Upper lobe of left lung (tissue), 6 donors: ENCODE data around the gene ZNF385B. TPM values are rescaled to one million over a fixed set of nuclear protein-coding genes. Genes with fewer than 3 reads are reported as not detected.

ENCODE experiments used
- ATAC-seq, 2 donors: fragments of 200-7000 bp; cut with Tn5 transposase; one replicate each; pipeline ENCODE4 v1.9.1; 2022; ENCODE audit warnings: mild to moderate bottlenecking in 2 of 2, moderate library complexity in 2 of 2; ENCODE audit not compliant: low FRiP score in 2 of 2
- DNase-seq, 2 donors: peaks; one replicate each; pipeline ENCODE4 v3.0.0-alpha.2; 2019 to 2020
- H3K27ac ChIP-seq, 4 donors: fragments of 200-600 bp; sonication (generic); one replicate each; pipeline ENCODE4 v1.5.1; 2016 to 2019
- H3K27me3 ChIP-seq, 4 donors: fragments of 200-600 bp; sonication (generic); one replicate each; pipeline ENCODE4 v1.5.1; 2017 to 2019
- H3K36me3 ChIP-seq, 4 donors: fragments of 200-600 bp; sonication (generic); one replicate each; pipeline ENCODE4 v1.5.1; 2016 to 2019
- H3K4me1 ChIP-seq, 4 donors: fragments of 200-600 bp; sonication (generic); one replicate each; pipeline ENCODE4 v1.5.1; 2018 to 2019
- H3K4me3 ChIP-seq, 4 donors: fragments of 200-600 bp; sonication (generic); one replicate each; pipeline ENCODE4 v1.5.1; 2017 to 2019; ENCODE audit warnings: mild to moderate bottlenecking in 2 of 4, moderate library complexity in 1 of 4
- H3K9me3 ChIP-seq, 4 donors: fragments of 200-600 bp; sonication (generic); one replicate each; pipeline ENCODE4 v1.5.1; 2018 to 2019
- EP300 ChIP-seq, 4 donors: sonication (generic); formaldehyde crosslinking; IDR thresholded peaks; one replicate each; pipeline ENCODE4 v1.5.1; 2017; ENCODE audit warnings: antibody characterized with exemption in 4 of 4, control low read depth in 2 of 4
- POLR2A ChIP-seq, 4 donors: fragments of 450-650 bp; IDR thresholded peaks; one replicate each; pipeline ENCODE4 v1.5.1; 2016 to 2017; ENCODE audit warnings: antibody characterized with exemption in 4 of 4, mild to moderate bottlenecking in 2 of 4
- POLR2AphosphoS5 ChIP-seq, 2 donors: sonication (generic); formaldehyde crosslinking; IDR thresholded peaks; one replicate each; pipeline ENCODE4 v1.5.1; 2017; ENCODE audit warnings: antibody characterized with exemption in 2 of 2
- WGBS, 2 donors: methylation state at CpG; one replicate each; pipeline ENCODE4 v1.1.5; 2017 to 2018; 5-methylcytosine and 5-hydroxymethylcytosine counted together
- total RNA-seq, 6 donors: library from RNA; depleted of rRNA in 4 of 6; stranded (reverse); fragments of >200 nt in 4 of 6; gene quantifications; one replicate each; pipeline versions ENCODE4 v1.1.0 to v1.2.1, GENCODE V29; 2016 to 2021
- TF ChIP-seq, protein P1 (sequence below), 6 experiments: fragments of 450-650 bp in 4 of 6; fragments of 200-600 bp in 2 of 6; sonication (generic) in 2 of 6; IDR thresholded peaks; one replicate each; pipeline ENCODE4 v1.5.1; 2016 to 2019; ENCODE audit warnings: antibody characterized with exemption in 6 of 6
- donor health status: DM: no; HTN: no; CAD: no; lungs with moderate emphysema.
- donor health status: DM: no; HTN: yes; CAD: no; lungs with severe emphysema.

Gene ZNF385B
- total RNA-seq, 6 donors from 2014 or later, result 22.1 to 93.5 (median 40.2) TPM

DNA sequence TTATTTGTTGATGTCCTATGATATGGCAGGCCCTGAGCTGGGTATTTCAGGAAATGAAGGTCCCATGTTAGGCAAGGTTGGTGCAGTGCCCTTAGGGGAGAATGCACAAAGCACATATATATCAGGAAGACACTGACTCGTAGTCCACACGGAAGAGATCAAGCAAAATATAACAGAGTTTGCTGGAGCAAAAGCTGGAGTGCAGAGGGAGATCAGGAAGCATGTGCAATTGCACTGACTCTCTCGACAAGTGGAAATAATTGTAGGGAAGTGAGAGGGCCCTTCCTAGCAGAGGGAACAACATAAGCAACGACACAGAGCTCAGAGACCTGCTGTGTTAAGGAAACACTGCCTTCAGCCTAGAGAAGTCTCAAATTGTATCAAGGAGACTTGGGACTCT is 4.2 kb downstream of the ZNF385B start:
- no peak for ATAC-seq
- DNase-seq, result no peak
- H3K4me3 ChIP-seq, result no peak overlapping the region
- H3K9me3 ChIP-seq, result no peaks in the 10 kb centered on the region
- H3K27ac ChIP-seq, result no peak overlapping the region
- 62 to 71% methylated on average over 4 of the region's 4 CpGs for WGBS, 2 donors
- no peaks in the 10 kb centered on the region for H3K36me3 ChIP-seq
- H3K27me3 ChIP-seq, result peaks cover 0 to 12% (median 0%) of the 10 kb centered on the region in 4 donors
- TF ChIP-seq, protein P1, sequence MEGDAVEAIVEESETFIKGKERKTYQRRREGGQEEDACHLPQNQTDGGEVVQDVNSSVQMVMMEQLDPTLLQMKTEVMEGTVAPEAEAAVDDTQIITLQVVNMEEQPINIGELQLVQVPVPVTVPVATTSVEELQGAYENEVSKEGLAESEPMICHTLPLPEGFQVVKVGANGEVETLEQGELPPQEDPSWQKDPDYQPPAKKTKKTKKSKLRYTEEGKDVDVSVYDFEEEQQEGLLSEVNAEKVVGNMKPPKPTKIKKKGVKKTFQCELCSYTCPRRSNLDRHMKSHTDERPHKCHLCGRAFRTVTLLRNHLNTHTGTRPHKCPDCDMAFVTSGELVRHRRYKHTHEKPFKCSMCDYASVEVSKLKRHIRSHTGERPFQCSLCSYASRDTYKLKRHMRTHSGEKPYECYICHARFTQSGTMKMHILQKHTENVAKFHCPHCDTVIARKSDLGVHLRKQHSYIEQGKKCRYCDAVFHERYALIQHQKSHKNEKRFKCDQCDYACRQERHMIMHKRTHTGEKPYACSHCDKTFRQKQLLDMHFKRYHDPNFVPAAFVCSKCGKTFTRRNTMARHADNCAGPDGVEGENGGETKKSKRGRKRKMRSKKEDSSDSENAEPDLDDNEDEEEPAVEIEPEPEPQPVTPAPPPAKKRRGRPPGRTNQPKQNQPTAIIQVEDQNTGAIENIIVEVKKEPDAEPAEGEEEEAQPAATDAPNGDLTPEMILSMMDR (IDR thresholded peaks at IDR 0.05), result no peak
- TF ChIP-seq POLR2A (IDR thresholded peaks at IDR 0.05), result no peak
- TF ChIP-seq POLR2AphosphoS5 (IDR thresholded peaks at IDR 0.05), result no peak
- no peak for TF ChIP-seq EP300 (IDR thresholded peaks at IDR 0.05)
- peaks cover 0 to 20% (median 10%) of the 10 kb centered on the region in 4 donors for H3K4me1 ChIP-seq

DNA sequence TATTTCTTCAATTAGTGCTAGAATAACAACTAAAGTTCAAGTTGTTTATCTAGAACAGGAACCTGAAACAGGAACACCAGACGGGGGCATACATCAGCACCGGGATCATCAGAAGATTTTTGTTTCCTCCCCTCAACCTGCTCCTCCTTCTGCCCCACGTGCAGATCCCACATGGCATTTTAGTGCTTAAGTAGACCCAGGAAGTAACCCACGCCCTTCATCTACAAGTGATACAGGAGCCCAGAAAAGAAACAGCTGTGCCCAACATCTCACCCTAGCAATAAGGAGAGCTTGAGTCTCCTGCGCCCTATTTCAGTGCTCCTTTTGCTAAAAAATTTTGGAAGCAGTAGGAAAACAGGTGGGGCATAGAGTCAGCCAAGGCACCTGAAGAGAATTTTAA is 5.2 kb downstream of the ZNF385B start:
- DNase-seq (no peak), ATAC-seq (no peak)
- peaks cover 0 to 7% (median 0%) of the 10 kb centered on the region in 4 donors for H3K27me3 ChIP-seq
- H3K9me3 ChIP-seq, result no peaks in the 10 kb centered on the region
- WGBS, 2 donors, result 35 to 45% methylated on average over 5 of the region's 5 CpGs
- no peak overlapping the region for H3K27ac ChIP-seq
- no peak overlapping the region for H3K4me3 ChIP-seq
- peaks cover 0 to 14% (median 5%) of the 10 kb centered on the region in 4 donors for H3K4me1 ChIP-seq
- H3K36me3 ChIP-seq, result no peaks in the 10 kb centered on the region
- TF ChIP-seq, protein P1 (IDR thresholded peaks at IDR 0.05), result no peak

DNA sequence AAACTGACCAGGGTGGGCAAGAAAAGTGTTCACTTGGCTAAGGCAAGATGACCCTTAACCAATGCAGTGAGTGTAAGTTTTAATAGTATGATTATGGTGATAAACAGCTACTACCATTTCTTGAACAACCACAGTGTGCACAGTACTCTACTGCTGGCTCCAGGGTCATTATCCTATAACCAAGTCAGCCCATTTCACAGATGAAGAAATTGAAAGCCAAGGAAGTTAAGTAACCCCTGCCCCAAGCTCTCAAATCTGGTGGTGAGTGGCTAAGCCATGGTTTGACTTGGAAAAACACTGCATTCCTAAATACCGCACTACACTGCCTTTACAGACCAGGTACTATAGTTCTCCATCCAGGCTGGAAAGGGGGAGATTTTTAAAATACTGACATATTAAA is 5.7 kb downstream of the ZNF385B start:
- WGBS, 2 donors, result 84 to 93% methylated on average over 1 of the region's 1 CpG
- no peaks in the 10 kb centered on the region for H3K9me3 ChIP-seq
- no peak for TF ChIP-seq POLR2AphosphoS5 (IDR thresholded peaks at IDR 0.05)
- TF ChIP-seq, protein P1 (IDR thresholded peaks at IDR 0.05), result no peak
- TF ChIP-seq POLR2A (IDR thresholded peaks at IDR 0.05), result no peak
- no peak for TF ChIP-seq EP300 (IDR thresholded peaks at IDR 0.05)
- peaks cover 0 to 2% (median 0%) of the 10 kb centered on the region in 4 donors for H3K27me3 ChIP-seq
- ATAC-seq (no peak), DNase-seq (no peak)
- H3K4me3 ChIP-seq, result no peak overlapping the region
- H3K4me1 ChIP-seq, result peaks cover 0 to 8% (median 3%) of the 10 kb centered on the region in 4 donors
- no peak overlapping the region for H3K27ac ChIP-seq
- no peaks in the 10 kb centered on the region for H3K36me3 ChIP-seq

DNA sequence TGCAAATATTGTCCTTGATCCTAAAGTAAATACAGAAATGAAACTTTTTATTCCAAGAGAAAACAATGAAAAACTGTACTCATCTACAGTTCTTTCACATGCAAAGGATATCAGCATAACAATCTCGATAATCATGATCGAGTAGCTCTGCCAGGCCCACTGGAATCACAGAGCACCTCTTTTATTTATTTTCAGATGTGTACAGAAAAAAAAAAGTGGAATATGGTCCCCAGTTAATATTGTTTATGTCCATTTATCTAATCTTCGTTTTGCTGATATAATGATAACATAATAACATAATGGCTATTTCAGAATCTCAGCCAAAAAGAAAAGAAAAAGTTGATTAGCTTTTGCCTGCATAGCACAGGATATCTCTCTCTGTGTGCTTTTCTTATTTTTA is 6.5 kb downstream of the ZNF385B start:
- Histone ChIP-seq H3K27me3 (no peaks in the 10 kb centered on the region), H3K36me3 (no peaks in the 10 kb centered on the region), H3K4me1 (peaks cover 0 to under 1% (median 0%) of the 10 kb centered on the region in 4 donors), H3K27ac (no peak overlapping the region), H3K4me3 (no peak overlapping the region), H3K9me3 (no peaks in the 10 kb centered on the region)
- ATAC-seq (no peak), DNase-seq (no peak)
- 61 to 67% methylated on average over 3 of the region's 3 CpGs for WGBS, 2 donors
- TF ChIP-seq, protein P1 (IDR thresholded peaks at IDR 0.05), result no peak
- no peak for TF ChIP-seq EP300 (IDR thresholded peaks at IDR 0.05)
- TF ChIP-seq POLR2A (IDR thresholded peaks at IDR 0.05), result no peak
- no peak for TF ChIP-seq POLR2AphosphoS5 (IDR thresholded peaks at IDR 0.05)

DNA sequence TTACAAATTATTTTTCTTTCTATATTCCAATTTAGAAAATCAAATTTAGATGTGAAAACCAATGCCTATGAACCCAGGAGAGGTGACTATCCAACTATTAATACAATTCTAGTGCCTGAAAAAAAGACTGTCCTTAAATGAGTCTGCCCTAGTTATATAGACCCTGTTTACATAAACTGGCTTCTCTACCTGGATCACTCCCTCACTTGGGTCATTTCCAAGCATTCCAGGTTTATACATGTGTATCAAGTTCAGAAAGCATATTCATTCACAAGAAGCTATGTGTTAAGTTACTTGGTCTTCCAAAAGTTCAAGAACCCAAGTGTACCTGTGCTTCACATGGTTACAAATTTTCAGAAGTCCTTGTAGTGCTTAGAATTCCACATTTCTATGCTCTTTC is 8.3 kb downstream of the ZNF385B start:
- DNase-seq (no peak), ATAC-seq (no peak)
- Histone ChIP-seq H3K4me3 (no peak overlapping the region), H3K27me3 (no peaks in the 10 kb centered on the region), H3K4me1 (no peaks in the 10 kb centered on the region), H3K36me3 (no peaks in the 10 kb centered on the region), H3K9me3 (no peaks in the 10 kb centered on the region), H3K27ac (no peak overlapping the region)
- no peak for TF ChIP-seq POLR2A (IDR thresholded peaks at IDR 0.05)
- TF ChIP-seq POLR2AphosphoS5 (IDR thresholded peaks at IDR 0.05), result no peak
- TF ChIP-seq, protein P1 (IDR thresholded peaks at IDR 0.05), result no peak
- no peak for TF ChIP-seq EP300 (IDR thresholded peaks at IDR 0.05)
